Measurements from ENCODE around the gene SLC47A1.

SLC47A1 gene

GRCh38 chr17:19540706-19541370 lies 7.2 kb downstream of the SLC47A1 start:
- TF ChIP-seq GATA2 (IDR thresholded peaks at IDR 0.05; ENCODE audit: low read depth, low read length) (no peak), GATA3 (IDR thresholded peaks at IDR 0.05; ENCODE audit: low read depth, low read length) (no peak)

GRCh38 chr17:19541445-19541844 lies 7.8 kb downstream of the SLC47A1 start:
- TF ChIP-seq GATA2 (IDR thresholded peaks at IDR 0.05; ENCODE audit: low read depth, low read length) (no peak), GATA3 (IDR thresholded peaks at IDR 0.05; ENCODE audit: low read depth, low read length) (no peak)

GRCh38 chr17:19542247-19542646 lies 8.6 kb downstream of the SLC47A1 start:
- TF ChIP-seq GATA2 (IDR thresholded peaks at IDR 0.05; ENCODE audit: low read depth, low read length) (no peak), GATA3 (IDR thresholded peaks at IDR 0.05; ENCODE audit: low read depth, low read length) (no peak)

GRCh38 chr17:19544366-19544765 lies 10.7 kb downstream of the SLC47A1 start:
- TF ChIP-seq GATA2 (IDR thresholded peaks at IDR 0.05; ENCODE audit: low read depth, low read length) (no peak), GATA3 (IDR thresholded peaks at IDR 0.05; ENCODE audit: low read depth, low read length) (no peak)

- TF ChIP-seq GATA2 (IDR thresholded peaks at IDR 0.05; ENCODE audit: low read depth, low read length) (no peak), GATA3 (IDR thresholded peaks at IDR 0.05; ENCODE audit: low read depth, low read length) (no peak)
Measured at GRCh38 chr17:19546289-19547065, 12.8 kb downstream of the SLC47A1 start.

GRCh38 chr17:19549746-19550623 lies 16.3 kb downstream of the SLC47A1 start:
- TF ChIP-seq GATA3 (IDR thresholded peaks at IDR 0.05; ENCODE audit: low read depth, low read length) (no peak), GATA2 (IDR thresholded peaks at IDR 0.05; ENCODE audit: low read depth, low read length) (no peak)

- TF ChIP-seq GATA2 (IDR thresholded peaks at IDR 0.05; ENCODE audit: low read depth, low read length): no peak
- TF ChIP-seq GATA3 (IDR thresholded peaks at IDR 0.05; ENCODE audit: low read depth, low read length): no peak
Measured at GRCh38 chr17:19551165-19551564, 17.5 kb downstream of the SLC47A1 start.

GRCh38 chr17:19551591-19552148 lies 18.0 kb downstream of the SLC47A1 start:
- TF ChIP-seq GATA3 (IDR thresholded peaks at IDR 0.05; ENCODE audit: low read depth, low read length) (no peak), GATA2 (IDR thresholded peaks at IDR 0.05; ENCODE audit: low read depth, low read length) (no peak)

- TF ChIP-seq GATA3 (IDR thresholded peaks at IDR 0.05; ENCODE audit: low read depth, low read length) (no peak), GATA2 (IDR thresholded peaks at IDR 0.05; ENCODE audit: low read depth, low read length) (no peak)
Measured at GRCh38 chr17:19553036-19553435, 19.4 kb downstream of the SLC47A1 start.

GRCh38 chr17:19554393-19554792 lies 20.7 kb downstream of the SLC47A1 start:
- TF ChIP-seq GATA3 (IDR thresholded peaks at IDR 0.05; ENCODE audit: low read depth, low read length) (no peak), GATA2 (IDR thresholded peaks at IDR 0.05; ENCODE audit: low read depth, low read length) (no peak)

GRCh38 chr17:19555746-19556145 lies 22.1 kb downstream of the SLC47A1 start:
- no peak for TF ChIP-seq GATA3 (IDR thresholded peaks at IDR 0.05; ENCODE audit: low read depth, low read length)
- no peak for TF ChIP-seq GATA2 (IDR thresholded peaks at IDR 0.05; ENCODE audit: low read depth, low read length)

GRCh38 chr17:19558946-19559345 lies 25.3 kb downstream of the SLC47A1 start:
- TF ChIP-seq GATA3 (IDR thresholded peaks at IDR 0.05; ENCODE audit: low read depth, low read length) (no peak), GATA2 (IDR thresholded peaks at IDR 0.05; ENCODE audit: low read depth, low read length) (no peak)

- TF ChIP-seq GATA3 (IDR thresholded peaks at IDR 0.05; ENCODE audit: low read depth, low read length) (no peak), GATA2 (IDR thresholded peaks at IDR 0.05; ENCODE audit: low read depth, low read length) (no peak)
Measured at GRCh38 chr17:19561697-19562318, 28.2 kb downstream of the SLC47A1 start.

Measured in SH-SY5Y (cell line).